ENCODE results near the gene SCLT1. TPM values are rescaled to one million over a fixed set of nuclear protein-coding genes. Genes with fewer than 3 reads are reported as not detected.

Gene SCLT1
- total RNA-seq, 2 donors from 2014 or later = 9.5 to 14.0 TPM

DNA sequence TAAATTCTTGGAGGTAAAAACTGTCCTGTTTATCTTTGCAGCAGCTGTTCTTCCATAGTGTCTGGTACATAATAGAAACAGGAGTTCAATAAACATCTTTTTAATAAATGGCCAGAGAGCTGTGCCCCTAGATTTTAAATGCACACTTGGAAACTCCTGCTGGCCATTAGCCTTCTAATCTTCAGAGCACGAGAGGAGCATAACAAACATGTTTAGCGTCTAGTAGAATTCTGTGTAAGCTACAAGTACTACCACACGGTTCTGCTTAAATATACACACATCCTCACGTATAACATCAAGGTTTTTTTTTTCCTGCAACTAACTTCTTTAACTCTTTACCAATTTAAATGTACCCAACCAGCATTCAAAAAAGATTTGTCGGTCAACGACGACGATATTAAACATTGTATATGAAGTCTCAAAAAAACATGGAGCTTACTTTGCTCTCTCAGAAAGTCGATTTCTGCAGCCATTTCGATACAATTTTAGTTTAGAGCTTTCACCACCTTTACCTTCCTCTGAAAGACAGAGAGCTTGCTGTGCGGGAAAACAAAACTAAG is 628 bp downstream of the SCLT1 start:
- Histone ChIP-seq H3K4me3 (peak overlapping the region; percentile 79), H3K27ac (peak overlapping the region; percentile 88 to 95), H3K4me1 (ENCODE audit: control insufficient read depth in 1 of 2, low read depth in 2 of 2) (peaks cover 6 to 32% of the 10 kb centered on the region in 2 donors), H3K27me3 (replicated peaks; ENCODE audit: insufficient read depth) (no peaks in the 10 kb centered on the region), H3K9me3 (no peaks in the 10 kb centered on the region), H3K36me3 (no peaks in the 10 kb centered on the region)
- DNase-seq (ENCODE audit: low spot score) (no peak), ATAC-seq (ENCODE audit: insufficient number of reproducible peaks, low FRiP score, low read depth) (no peak)
- TF ChIP-seq, protein P1, sequence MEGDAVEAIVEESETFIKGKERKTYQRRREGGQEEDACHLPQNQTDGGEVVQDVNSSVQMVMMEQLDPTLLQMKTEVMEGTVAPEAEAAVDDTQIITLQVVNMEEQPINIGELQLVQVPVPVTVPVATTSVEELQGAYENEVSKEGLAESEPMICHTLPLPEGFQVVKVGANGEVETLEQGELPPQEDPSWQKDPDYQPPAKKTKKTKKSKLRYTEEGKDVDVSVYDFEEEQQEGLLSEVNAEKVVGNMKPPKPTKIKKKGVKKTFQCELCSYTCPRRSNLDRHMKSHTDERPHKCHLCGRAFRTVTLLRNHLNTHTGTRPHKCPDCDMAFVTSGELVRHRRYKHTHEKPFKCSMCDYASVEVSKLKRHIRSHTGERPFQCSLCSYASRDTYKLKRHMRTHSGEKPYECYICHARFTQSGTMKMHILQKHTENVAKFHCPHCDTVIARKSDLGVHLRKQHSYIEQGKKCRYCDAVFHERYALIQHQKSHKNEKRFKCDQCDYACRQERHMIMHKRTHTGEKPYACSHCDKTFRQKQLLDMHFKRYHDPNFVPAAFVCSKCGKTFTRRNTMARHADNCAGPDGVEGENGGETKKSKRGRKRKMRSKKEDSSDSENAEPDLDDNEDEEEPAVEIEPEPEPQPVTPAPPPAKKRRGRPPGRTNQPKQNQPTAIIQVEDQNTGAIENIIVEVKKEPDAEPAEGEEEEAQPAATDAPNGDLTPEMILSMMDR (IDR thresholded peaks at IDR 0.05) = no peak

DNA sequence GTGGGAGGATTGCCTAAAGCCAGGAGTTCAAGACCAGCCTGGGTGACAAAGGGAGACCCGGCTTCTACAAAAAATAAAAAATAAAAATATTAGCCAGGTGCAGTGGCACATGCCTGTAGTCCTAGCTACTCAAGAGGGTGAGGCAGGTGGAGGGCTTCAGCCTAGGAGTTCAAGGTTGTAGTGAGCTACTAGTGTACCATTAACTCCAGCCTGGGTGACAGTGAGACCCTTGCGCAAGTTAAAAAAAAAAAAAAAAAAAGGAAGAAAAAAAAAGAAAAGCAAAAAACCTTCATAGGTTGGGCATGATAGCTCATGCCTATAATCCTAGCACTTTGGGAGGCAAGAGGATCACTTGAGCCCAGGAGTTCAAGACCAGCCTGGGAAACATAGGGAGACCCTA is 5.8 kb downstream of the SCLT1 start:
- DNase-seq (ENCODE audit: low spot score) (no peak), ATAC-seq (ENCODE audit: insufficient number of reproducible peaks, low FRiP score, low read depth) (no peak)
- H3K4me3 ChIP-seq = no peak overlapping the region
- no peaks in the 10 kb centered on the region for H3K36me3 ChIP-seq
- H3K27ac ChIP-seq = no peak overlapping the region
- no peaks in the 10 kb centered on the region for H3K9me3 ChIP-seq
- H3K27me3 ChIP-seq (replicated peaks; ENCODE audit: insufficient read depth) = no peaks in the 10 kb centered on the region
- peaks cover 6 to 19% of the 10 kb centered on the region in 2 donors for H3K4me1 ChIP-seq (ENCODE audit: control insufficient read depth in 1 of 2, low read depth in 2 of 2)
- TF ChIP-seq, protein P1 (IDR thresholded peaks at IDR 0.05) = no peak

DNA sequence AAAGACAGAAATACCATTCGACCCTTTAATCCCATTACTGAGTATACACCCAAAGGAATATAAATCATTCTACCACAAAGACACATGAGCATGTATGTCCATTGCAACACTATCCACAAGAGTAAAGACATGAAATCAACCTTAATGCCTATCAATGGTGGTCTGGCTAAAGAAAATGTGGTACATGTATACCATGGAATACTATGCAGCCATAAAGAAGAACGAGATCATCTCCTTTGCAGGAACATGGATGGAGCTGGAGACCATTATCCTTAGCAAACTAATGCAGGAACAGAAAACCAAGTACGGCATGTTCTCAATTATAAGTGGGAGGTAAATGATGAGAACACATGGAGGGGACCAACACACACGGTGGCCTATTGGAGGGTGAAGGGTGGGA is 7.9 kb downstream of the SCLT1 start:
- ATAC-seq (ENCODE audit: insufficient number of reproducible peaks, low FRiP score, low read depth) (no peak), DNase-seq (ENCODE audit: low spot score) (no peak)
- H3K4me3 ChIP-seq = no peak overlapping the region
- no peaks in the 10 kb centered on the region for H3K9me3 ChIP-seq
- TF ChIP-seq, protein P1 (IDR thresholded peaks at IDR 0.05) = no peak
- H3K36me3 ChIP-seq = peaks cover 9% of the 10 kb centered on the region
- no peaks in the 10 kb centered on the region for H3K4me1 ChIP-seq (ENCODE audit: control insufficient read depth in 1 of 2, low read depth in 2 of 2)
- H3K27ac ChIP-seq = no peak overlapping the region
- H3K27me3 ChIP-seq (replicated peaks; ENCODE audit: insufficient read depth) = no peaks in the 10 kb centered on the region

DNA sequence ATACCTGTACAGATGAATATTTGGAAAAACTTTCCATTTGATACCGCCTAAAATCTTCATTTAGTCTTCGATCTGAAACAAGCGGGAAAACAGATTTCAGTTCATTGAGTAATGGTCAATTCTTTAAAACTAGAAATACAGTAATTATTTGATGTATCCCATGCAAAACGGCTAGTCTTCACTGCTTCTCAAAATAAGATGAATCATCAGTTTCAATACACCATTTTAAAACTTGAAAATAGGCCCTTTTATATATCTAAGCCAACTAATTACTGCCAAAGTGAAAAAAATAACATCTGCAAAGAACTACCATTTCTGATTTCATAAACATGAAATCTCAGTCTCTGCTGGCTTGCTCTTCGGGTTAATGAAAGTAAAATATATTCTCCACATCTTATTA is 11.0 kb downstream of the SCLT1 start:
- Histone ChIP-seq H3K27ac (no peak overlapping the region), H3K36me3 (peaks cover 18% of the 10 kb centered on the region), H3K4me1 (ENCODE audit: control insufficient read depth in 1 of 2, low read depth in 2 of 2) (no peaks in the 10 kb centered on the region), H3K4me3 (no peak overlapping the region), H3K9me3 (no peaks in the 10 kb centered on the region), H3K27me3 (replicated peaks; ENCODE audit: insufficient read depth) (no peaks in the 10 kb centered on the region)
- no peak for DNase-seq (ENCODE audit: low spot score)
- TF ChIP-seq, protein P1 (IDR thresholded peaks at IDR 0.05) = no peak
- ATAC-seq (ENCODE audit: insufficient number of reproducible peaks, low FRiP score, low read depth) = no peak

DNA sequence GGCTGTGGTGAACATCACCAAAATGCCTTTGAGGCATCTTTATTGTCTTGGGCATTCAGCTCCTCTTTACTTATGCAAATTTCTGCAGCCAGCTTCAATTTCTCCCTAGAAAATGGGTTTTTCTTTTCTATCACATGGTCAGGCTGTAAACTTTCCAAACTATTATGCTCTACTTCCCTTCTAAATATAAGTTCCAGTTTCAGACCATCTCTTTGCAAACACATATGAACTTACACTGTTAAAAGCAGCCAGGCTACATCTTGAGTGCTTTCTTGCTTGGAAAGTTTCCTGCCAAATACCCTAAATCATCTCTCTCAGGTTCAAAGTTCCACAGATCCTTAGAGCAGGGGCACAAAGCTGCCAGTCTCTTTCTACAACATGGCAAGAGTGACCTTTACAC is 13.2 kb downstream of the SCLT1 start:
- Histone ChIP-seq H3K9me3 (no peaks in the 10 kb centered on the region), H3K27ac (no peak overlapping the region), H3K27me3 (replicated peaks; ENCODE audit: insufficient read depth) (no peaks in the 10 kb centered on the region), H3K36me3 (peaks cover 18% of the 10 kb centered on the region), H3K4me1 (ENCODE audit: control insufficient read depth in 1 of 2, low read depth in 2 of 2) (no peaks in the 10 kb centered on the region), H3K4me3 (no peak overlapping the region)
- DNase-seq (ENCODE audit: low spot score) (no peak), ATAC-seq (ENCODE audit: insufficient number of reproducible peaks, low FRiP score, low read depth) (no peak)
- TF ChIP-seq, protein P1 (IDR thresholded peaks at IDR 0.05) = no peak
